HG03469 (cell line): ENCODE results near the gene PPID.
"Not testable (repeated sequence)": the region's sequence is repeated elsewhere in the genome, so short reads cannot be mapped to it uniquely, and the experiment has no call there.

ENCODE experiments used
- ATAC-seq: cut with Tn5 transposase; IDR thresholded peaks from one replicate; pipeline ENCODE4 v1.9.1; 2021; ENCODE audit warnings: mild to moderate bottlenecking, moderate library complexity, moderate number of reproducible peaks; ENCODE audit not compliant: unreplicated experiment

PPID gene

DNA sequence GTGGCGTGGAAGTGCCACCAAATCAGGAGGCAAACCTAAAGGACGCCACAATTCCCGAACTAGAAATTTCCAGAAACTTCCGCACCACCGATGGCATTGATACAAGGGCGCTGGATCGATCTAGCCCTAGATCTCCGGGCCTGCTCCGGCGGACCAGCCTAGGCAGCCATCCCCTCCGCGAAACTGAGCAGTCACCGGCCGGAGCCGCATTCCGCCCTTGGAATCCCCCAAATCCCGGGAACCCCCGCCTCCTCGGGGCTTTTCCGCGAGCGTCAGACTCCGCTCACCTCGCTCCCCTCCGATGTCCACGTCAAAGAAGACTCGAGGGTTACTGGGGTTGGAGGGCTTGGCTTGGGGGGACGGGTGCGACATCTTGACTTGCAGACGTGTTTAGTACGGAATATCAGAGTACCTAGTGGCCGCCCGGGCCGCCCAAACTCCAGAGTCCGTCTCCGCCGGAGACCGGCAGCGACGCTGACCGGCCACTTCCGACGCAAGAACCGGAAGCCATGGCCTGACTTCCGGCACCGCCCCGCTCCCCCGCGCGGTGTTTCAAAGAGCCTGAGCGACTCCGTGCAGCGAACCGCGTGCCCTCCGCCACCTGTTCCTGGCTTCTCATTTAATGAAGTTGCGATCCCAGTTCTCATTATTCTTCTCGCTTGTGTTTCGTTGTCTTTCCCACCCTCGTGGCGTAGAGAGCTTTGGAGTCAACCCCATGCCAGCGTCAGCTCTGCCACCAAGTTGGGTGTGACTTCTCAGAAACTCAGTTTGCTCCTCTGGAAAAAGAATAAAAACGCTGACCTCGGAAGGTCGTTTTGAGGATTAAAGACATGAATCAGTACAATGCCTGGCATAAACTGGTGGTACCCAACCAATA, at the start of gene PPID:
Gene PPID (minus strand): TSS at position 480 of the 877 bp plus-strand sequence. CDS start 108 bp downstream, at position 372.
- ATAC-seq: peak; percentile 93

DNA sequence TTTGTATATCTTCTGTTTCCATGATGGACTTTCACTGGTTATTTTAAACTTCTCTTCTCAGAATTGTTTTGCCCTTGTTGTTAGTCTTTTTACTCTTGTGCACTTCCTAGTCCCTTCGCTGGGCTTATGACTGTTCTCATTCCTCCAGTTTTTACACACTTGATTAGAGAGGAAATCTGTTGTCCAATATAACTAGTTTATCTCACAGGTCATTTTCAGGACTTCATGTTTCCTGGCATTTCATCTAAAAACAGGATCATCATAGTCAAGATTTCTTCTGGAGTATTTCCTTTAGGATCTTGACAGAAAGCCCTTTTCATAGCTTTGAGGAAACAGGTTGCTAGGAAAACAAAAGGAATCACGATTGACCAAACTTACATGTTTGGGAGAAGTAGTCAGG, 48.6 kb upstream of the PPID start:
- ATAC-seq: no peak

DNA sequence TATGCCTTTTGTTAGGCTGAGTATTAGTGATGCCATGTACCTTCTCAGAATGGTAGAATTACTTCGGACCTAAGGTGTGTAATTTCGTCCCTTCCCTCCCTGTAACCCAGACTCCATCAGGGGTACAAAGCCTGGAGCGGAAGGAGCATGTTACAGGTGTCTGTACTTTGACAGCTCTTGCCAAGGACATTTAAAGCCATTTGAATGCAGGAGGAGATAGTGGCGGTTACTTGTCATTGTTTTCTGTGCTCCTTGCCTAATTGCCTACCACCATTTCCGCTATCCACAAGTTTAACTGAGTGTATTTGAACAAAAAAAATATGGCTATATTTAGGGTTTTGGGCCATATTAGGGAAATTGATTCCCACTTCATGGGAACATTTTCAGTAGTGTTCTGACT, 47.5 kb upstream of the PPID start:
- ATAC-seq: no peak

DNA sequence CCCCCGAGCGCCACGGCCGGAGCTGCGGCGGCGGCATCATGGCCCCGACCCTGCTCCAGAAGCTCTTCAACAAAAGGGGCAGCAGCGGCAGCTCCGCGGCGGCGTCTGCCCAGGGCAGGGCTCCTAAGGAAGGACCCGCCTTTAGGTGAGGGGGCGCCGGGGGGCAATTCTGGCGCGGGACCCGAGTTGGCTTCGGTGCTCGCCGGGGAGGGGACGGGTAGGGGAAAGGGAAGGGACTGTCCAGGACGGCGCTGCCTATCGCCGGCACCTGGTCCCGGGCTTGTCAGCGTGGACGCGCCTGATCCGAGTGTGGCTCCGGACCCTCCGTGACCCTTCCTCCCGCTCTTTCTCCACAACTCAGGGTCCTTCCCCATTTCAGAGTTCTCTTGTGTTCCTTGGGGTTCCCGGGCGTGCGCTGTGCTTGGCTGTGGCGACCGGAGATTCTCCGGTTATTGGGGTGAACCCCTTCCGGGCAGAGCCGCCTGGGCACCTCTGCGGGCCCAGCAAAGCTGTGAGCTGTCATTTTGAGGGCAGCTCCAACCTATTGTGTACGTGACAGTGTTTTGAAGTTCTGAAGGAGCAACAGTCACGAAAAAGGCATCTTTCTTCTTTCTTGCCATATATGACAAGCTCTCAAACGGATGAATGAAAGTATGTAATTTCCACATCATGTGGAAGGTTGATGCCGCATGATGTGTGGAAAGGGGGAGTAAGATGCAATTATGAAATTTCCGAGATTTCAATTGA, 46.2 kb upstream of the PPID start:
- peak; percentile 15 for ATAC-seq

DNA sequence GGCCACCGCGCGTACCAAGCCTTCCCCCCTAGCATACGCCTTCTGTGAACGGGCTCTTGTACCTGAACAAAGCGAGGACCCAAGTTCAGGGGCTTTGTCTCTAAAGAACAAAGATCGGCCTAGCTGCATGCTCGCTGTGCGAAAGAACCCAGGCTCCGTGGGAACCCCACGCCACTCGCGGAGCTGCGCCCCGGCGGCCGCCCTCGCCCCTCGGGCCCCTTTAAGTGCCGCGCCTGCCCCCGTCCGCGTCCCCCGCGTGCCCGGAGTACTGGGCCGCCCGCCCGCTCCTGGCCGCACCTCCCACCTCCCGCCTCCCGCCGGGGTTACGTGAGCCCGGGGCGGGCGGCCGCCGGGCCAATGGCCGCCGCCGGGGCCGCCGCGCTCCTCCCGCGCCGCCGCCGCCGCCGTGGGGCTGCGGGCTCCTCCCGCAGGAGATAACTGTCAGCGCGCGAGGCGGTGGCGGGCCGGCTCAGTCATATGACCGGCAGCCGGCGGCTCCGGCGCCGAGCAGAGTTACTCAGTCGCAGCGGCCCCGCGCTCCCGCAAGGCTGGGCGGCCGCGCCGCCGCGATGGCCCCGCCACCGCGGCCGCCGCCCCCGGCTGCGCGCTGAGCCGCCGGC, 45.5 kb upstream of the PPID start, which contains the start of gene FNIP2:
Gene FNIP2 (plus strand): TSS at position 472 of the 620 bp plus-strand sequence. CDS start 187 bp downstream, outside the sequence.
- ATAC-seq: peak; percentile 64

DNA sequence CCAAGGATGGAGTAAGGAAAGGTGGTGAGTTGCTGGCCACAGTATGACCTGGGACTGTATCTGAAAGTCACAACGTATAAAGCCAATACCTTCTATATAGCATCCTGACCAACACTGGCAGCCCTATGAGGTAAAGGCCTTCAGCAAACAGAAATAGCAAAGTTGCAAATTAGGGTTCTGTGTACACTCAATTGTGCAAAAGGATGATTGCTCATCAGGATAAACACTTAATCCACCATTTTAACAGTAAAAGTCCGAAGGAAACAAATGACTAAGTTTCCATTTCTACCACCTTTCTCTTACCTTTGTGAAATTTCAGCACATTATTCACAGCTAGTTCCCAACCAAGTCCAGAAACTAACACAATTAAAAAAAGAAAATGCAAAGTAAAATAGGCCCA, 44.3 kb upstream of the PPID start:
- no peak for ATAC-seq

DNA sequence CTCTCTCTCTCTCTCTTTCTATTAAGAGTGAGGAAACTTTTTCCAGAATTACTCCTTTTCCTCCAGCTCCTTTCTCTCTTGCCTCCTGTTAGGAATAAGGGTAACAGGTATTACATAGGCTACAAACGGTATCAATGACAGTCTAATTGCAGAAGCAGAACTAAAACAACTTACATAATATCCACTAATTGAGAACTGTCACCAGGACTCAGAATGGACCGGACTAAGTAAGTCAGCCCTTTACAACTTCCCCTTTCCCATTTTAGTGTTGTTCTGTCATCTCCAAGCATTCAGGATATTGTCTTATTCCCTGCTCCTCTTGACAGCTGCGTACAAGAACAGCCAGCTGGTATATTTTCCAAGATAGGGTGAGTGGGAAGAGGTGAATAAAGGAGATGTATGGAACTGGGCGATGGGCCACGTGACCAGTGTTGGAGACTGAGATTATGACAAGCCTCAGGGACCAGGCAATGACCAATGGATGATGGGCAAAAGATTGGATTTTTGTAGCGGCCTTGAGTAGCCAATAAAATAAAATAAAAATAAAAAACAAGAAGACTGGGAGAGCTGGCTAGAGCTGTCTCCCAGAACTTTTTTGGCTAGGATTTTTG, 43.3 kb upstream of the PPID start:
- ATAC-seq: no peak

DNA sequence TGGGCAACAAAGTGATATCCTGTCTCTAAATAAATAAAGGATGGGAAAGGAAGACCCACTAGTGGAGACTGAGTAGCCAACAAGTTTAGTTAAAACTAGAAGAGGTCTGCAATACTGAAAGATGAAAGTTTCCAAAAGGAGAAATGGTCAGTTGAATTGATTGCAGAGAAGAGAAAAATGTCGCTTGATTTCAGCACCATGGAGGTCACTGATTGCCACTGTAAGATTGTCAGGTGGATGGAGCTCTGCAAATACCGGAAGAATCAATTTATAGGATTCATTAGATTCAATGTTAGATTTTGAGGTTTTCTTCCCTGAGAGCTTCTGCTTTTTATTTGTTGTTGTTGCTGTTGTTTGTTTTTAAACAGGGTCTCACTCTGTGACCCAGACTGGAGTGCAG, 40.3 kb upstream of the PPID start:
- ATAC-seq: no peak

DNA sequence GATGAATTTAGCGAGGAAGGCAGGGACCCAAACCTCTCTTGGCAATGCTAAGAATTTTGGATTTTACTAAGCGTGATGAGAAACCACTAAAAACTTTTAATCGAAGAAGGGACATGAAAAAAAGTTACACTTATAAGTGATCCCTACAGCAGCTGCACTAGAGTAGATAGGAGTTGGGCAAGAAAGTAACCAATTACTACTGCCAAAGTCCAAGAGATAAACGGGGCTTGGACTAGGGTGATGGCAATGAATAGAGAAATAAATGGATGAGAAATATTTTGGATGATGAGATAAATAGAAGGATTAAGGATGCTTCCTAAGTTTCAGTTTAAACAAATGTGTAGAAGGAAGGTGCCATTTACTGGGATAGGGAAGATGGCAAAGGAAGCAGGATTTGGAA, 39.4 kb upstream of the PPID start:
- ATAC-seq: no peak

DNA sequence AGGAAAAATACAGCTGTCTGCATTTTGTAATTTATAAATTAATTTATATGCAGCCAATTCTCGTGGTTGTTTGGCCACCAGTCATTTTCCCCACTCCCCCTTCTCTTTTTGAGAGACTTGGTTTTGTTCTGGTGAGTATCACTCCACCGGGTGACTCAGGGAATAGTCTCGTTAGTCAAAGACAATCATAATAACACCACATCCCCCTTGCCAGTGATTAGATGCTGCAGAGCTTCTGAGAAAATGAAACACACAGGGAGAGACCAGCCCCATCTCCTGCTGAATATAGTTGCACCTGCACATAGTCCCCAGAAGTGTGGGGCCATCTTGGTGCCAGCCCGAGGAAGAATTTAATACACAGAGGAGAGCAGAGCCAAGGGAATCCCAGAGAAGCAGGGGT, 37.7 kb upstream of the PPID start:
- no peak for ATAC-seq

DNA sequence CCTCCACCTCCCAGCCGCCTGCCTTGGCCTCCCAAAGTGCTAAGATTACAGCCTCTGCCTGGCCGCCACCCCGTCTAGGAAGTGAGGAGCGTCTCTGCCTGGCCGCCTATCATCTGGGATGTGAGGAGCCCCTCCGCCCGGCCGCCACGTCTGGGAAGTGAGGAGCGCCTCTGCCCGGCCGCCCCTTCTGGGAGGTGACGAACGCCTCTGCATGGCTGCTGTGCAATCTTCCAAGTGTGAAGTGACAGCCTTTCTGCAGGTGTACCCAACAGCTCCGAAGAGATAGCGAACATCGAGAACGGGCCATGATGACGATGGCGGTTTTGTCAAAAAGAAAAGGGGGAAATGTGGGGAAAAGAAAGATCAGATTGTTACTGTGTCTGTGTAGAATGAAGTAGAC, 36.3 kb upstream of the PPID start:
- ATAC-seq: not testable (repeated sequence)

DNA sequence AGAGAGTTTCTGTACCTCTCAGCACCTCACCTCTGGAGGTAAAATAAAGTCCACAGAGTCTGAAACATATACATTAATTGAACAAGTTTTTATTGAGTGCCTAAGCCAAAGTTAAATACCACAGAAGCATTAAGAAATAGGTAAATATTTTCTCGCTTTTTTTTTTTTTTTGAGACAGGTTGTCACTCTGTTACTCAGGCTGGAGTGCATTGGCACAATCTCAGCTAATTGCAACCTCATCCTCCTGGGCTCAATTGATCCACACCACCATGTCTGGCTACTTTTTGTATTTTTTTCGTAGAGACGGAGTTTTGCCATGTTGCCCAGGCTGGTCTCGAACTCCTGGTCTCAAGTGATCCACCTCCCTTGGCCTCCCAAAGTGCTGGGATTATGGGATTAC, 35.5 kb upstream of the PPID start:
- ATAC-seq: no peak

DNA sequence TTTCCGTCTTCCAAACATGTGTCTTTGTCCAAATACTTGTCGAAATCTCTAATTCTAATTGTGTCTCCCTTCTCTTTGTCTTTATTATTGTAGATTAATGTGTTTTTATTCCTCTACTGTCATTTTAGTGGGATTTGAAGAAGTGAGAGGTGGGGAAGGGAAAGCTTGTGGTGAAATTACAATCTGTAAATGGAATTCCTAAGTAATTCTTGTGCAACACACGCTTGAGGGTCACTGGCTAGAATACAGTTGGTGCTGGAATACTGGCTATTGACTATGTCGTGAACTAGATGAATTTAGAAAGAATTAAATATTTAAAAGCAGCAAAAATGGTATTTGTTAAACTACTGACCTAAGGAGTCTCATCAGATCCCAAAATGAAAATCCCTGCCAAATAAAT, 34.9 kb upstream of the PPID start:
- ATAC-seq: no peak

DNA sequence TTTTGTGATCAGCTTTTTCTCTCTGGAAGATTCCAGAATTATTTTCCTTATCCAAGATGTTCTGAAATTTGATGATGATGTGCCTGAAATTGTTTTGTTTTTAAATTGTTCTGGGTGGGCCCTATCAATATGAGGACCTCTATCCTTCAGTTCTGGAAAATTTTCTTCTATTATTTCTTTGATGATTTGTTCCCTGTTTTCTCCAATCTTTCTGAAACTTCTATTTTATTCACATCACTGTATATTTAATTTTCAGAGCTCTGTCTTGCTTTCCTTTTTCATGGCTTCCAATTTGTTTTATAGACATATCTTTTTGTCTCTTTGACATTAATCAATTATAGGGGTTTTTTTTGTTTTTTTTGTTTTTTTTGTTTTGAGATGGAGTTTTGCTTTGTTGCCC, 33.4 kb upstream of the PPID start:
- ATAC-seq: no peak

DNA sequence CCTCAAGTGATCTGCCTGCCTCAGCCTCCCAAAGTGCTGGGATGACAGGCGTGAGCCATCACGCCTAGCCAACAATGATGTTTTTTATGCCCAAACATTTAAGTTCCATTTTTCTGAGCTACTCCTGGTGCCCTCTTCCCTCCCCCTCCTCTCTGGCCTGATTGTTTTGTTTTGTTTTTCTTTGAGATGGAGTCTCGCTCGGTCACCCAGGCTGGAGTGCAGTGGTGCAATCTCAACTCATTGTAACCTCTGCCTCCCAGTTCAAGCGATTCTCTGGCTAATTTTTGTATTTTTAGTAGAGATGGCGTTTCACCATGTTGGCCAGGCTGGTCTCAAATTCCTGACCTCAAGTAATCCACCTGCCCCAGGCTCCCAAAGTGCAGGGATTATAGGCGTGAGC, 32.6 kb upstream of the PPID start:
- not testable (repeated sequence) for ATAC-seq

DNA sequence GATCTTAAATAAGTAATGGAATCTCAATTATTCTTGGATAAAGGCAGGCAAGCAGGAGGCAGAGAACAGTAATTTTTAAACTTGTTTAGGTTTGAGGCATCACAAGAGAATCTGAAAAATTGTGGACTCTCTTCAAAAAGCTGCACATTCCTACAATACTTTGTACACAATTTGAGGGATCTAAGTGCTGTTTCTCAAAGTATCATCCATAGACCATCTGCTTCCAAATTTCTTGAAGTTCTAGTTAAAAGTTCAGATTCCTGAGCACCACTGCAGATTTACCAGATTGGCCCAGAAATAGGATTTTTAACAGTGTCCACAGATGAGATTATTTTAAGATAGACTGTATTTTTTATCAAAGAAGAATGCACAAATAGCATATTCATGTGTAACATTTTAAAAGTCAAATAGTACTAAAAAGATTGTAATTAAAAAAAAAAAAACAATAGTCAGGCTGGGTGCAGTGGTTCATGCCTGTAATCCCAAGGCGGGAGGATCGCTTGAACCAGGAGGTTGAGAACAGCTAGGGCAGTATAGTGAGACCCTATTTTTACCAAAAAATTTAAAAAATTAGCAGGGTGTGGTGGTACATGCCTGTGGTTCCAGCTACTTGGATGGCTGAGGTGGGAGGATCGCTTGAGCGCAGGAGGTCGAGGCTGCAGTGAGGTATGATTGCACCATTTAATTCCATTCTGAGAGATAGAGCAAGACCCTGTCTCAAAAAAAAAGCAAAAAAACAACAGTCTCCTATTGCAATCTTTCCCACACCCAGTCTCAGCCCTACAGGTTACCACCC, 31.4 kb upstream of the PPID start:
- no peak for ATAC-seq

DNA sequence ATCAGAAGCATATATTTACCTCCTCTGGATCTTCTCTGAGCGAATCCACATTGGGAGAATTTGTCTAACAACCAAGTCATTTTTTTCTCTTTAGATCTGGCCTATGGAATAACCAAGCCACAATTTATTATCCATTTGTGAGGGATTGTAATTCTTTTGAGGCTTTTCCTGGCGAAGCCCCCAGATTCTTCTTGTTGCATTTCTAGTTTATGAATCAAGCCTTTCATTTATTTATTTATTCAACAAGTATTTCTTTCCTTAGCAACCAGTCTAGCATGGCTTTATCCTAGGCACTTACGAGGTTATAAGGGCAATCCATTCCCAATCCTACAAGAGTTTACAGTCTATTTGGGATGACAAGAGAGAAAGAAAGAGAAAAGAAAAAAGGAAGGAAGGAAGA, 27.2 kb upstream of the PPID start:
- ATAC-seq: no peak

DNA sequence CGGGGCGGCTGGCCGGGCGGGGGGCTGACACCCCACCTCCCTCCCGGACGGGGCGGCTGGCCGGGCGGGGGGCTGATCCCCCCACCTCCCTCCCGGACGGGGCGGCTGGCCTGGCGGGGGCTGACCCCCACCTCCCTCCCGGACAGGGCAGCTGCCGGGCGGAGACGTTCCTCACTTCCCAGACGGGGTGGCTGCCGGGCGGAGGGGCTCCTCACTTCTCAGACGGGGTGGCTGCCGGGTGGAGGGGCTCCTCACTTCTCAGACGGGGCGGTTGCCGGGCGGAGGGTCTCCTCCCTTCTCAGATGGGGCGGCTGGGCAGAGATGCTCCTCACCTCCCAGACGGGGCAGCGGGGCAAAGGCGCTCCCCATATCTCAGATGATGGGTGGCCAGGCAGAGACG, 23.3 kb upstream of the PPID start:
- ATAC-seq: not testable (repeated sequence)

DNA sequence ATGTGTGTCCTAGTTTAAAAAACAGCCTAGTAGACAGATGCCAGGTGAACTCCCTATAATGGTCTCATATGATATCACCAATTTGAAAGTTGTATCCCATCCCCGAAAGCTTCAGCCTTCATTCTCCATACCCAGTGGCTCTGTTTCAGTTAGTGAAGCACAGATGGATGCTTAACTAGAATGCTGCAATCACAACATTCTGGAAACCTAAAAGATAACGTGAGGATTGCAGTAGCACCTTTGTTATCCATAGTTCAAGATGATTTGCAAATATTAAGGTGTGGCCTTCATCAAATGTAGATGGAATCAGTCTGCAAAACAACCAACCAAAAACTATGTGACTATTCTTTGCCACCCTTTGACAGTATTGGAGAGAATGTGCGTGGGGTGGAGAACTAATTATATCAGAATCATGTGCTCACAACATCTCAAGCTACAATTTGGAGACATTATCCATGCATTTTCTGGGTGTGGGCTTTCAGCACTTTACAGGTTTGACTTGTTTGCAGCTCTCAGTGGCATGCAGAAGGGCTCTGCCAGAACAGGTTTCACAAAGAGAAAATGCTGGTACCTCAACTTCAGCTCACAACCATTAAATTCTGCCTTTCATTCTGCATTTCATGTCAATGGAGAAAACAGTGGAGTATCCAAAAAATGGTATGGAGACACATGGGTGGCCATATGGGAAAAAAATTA, 18.3 kb upstream of the PPID start:
- ATAC-seq: no peak

DNA sequence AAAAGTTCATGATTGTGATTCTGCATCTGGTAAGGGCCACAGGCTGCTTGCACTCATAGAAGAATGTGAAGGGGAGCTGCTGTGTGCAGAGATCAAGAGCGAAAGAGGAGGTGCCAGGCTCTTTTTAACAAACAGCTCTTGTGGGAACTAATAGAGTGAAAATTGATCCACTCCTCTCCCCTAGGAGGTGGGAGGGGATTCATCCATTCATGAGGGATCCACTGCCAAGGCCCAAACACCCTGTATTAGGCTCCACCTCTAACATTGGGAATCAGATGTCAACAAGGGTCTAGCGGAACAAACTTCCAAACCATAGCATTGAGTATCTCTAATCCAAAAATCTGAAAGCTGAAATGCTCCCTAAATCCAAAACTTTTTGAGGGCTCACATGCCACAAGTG, 16.4 kb upstream of the PPID start:
- no peak for ATAC-seq
